GM21576 (cell line): ENCODE data around the gene CEP250.
"Not testable (repeated sequence)": the region's sequence is repeated elsewhere in the genome, so short reads cannot be mapped to it uniquely, and the experiment has no call there.

Experiments used
- ATAC-seq: cut with Tn5 transposase; IDR thresholded peaks from one replicate; pipeline ENCODE4 v1.9.1; 2021; ENCODE audit warnings: mild to moderate bottlenecking, moderate library complexity; ENCODE audit not compliant: unreplicated experiment

The CEP250 gene

GRCh38 chr20:35449855-35450254, 5.5 kb upstream of the CEP250 start:
- ATAC-seq: not testable (repeated sequence)

GRCh38 chr20:35451295-35451694, 4.1 kb upstream of the CEP250 start:
- ATAC-seq: no peak

GRCh38 chr20:35453647-35454046, 1.8 kb upstream of the CEP250 start:
- no peak for ATAC-seq

- ATAC-seq: not testable (repeated sequence)
Observed at GRCh38 chr20:35456700-35457099, 1.3 kb downstream of the CEP250 start.

- ATAC-seq: not testable (repeated sequence)
Observed at GRCh38 chr20:35457539-35457938, 2.1 kb downstream of the CEP250 start.

GRCh38 chr20:35458388-35458787, 3.0 kb downstream of the CEP250 start:
- no peak for ATAC-seq

- no peak for ATAC-seq
Observed at GRCh38 chr20:35461620-35462019, 6.2 kb downstream of the CEP250 start.

GRCh38 chr20:35462351-35462750, 7.0 kb downstream of the CEP250 start:
- no peak for ATAC-seq

GRCh38 chr20:35463455-35464300, 8.3 kb downstream of the CEP250 start:
- no peak for ATAC-seq

- ATAC-seq: no peak
Observed at GRCh38 chr20:35465976-35466375, 10.6 kb downstream of the CEP250 start.

- ATAC-seq: no peak
Observed at GRCh38 chr20:35466856-35467255, 11.5 kb downstream of the CEP250 start.

GRCh38 chr20:35467339-35468224, 12.2 kb downstream of the CEP250 start:
- no peak for ATAC-seq

- ATAC-seq: no peak
Observed at GRCh38 chr20:35468671-35469334, 13.4 kb downstream of the CEP250 start.

GRCh38 chr20:35472209-35472608, 16.8 kb downstream of the CEP250 start:
- ATAC-seq: no peak

- ATAC-seq: no peak
Observed at GRCh38 chr20:35473684-35474083, 18.3 kb downstream of the CEP250 start.

- ATAC-seq: no peak
Observed at GRCh38 chr20:35474303-35474871, 19.0 kb downstream of the CEP250 start.

- ATAC-seq: no peak
Observed at GRCh38 chr20:35476288-35476687, 20.9 kb downstream of the CEP250 start.

GRCh38 chr20:35478804-35479472, 23.5 kb downstream of the CEP250 start:
- no peak for ATAC-seq

GRCh38 chr20:35479798-35480197, 24.4 kb downstream of the CEP250 start:
- no peak for ATAC-seq

- no peak for ATAC-seq
Observed at GRCh38 chr20:35487479-35487878, 32.1 kb downstream of the CEP250 start.
